ENCODE data around the gene CDCA4.

- TF ChIP-seq EZH2phosphoT487 (IDR thresholded peaks at IDR 0.05; ENCODE audit: insufficient read depth, low read depth) (no peak), EZH2 (IDR thresholded peaks at IDR 0.05; ENCODE audit: insufficient read depth, poor library complexity, severe bottlenecking) (no peak)
Observed at GRCh38 chr14:105056303-105056831, 35.5 kb upstream of the CDCA4 start.
